Neuronal stem cell (in vitro differentiated cells): ENCODE results near the gene ORAI3.
A peak's percentile ranks its signal among the peaks of the same experiment; 100 is the strongest.

Source experiments
- DNase-seq: peaks from one replicate; pipeline ENCODE4 v3.0.0-alpha.2; 2013; ENCODE audit warnings: low spot score
- H2AFZ ChIP-seq: one replicate; pipeline ENCODE4 v1.6.1; 2013; ENCODE audit warnings: mild to moderate bottlenecking, low read length, inconsistent platforms
- H2AK5ac ChIP-seq: 2 replicates; pipeline ENCODE4 v1.6.1; 2013; ENCODE audit warnings: low read depth, mild to moderate bottlenecking, inconsistent platforms, low read length, moderate library complexity, mixed read lengths
- H2BK120ac ChIP-seq: 2 replicates; pipeline ENCODE4 v1.6.1; 2013; ENCODE audit warnings: low read depth, mild to moderate bottlenecking, inconsistent platforms, low read length, moderate library complexity, mixed read lengths
- H2BK12ac ChIP-seq: one replicate; pipeline ENCODE4 v1.6.1; 2013; ENCODE audit warnings: low read length, inconsistent platforms
- H2BK15ac ChIP-seq: 2 replicates; pipeline ENCODE4 v1.6.1; 2013; ENCODE audit warnings: mild to moderate bottlenecking, low read length, inconsistent platforms, mixed read lengths
- H2BK5ac ChIP-seq: one replicate; pipeline ENCODE4 v1.6.1; 2013; ENCODE audit warnings: inconsistent platforms, mild to moderate bottlenecking, low read length, moderate library complexity
- H3K14ac ChIP-seq: one replicate; pipeline ENCODE4 v1.6.1; 2013; ENCODE audit warnings: low read length, inconsistent platforms
- H3K18ac ChIP-seq: 2 replicates; pipeline ENCODE4 v1.6.1; 2013; ENCODE audit warnings: low read length, inconsistent platforms
- H3K23ac ChIP-seq: 2 replicates; pipeline ENCODE4 v1.6.1; 2013; ENCODE audit warnings: low read depth, mild to moderate bottlenecking, mixed read lengths, low read length, inconsistent platforms; ENCODE audit not compliant: poor library complexity
- H3K27ac ChIP-seq: replicated peaks from 3 replicates; pipeline ENCODE4 v1.5.1; 2013; ENCODE audit warnings: low read length, inconsistent platforms
- H3K27me3 ChIP-seq, 3 experiments: 2 replicates each; pipeline ENCODE4 v1.6.1; 2013; ENCODE audit warnings: low read length in 3 of 3, mild to moderate bottlenecking in 2 of 3, inconsistent platforms in 1 of 3, low read depth in 1 of 3, mixed read lengths in 1 of 3, moderate library complexity in 1 of 3; ENCODE audit not compliant: control insufficient read depth in 3 of 3, insufficient read depth in 3 of 3
- H3K36me3 ChIP-seq, 2 donors: replicated peaks in 1 of 2; 2 replicates each; pipeline ENCODE4 v1.6.1; 2013; ENCODE audit warnings: low read length in 2 of 2; ENCODE audit not compliant: control insufficient read depth in 2 of 2, insufficient read depth in 2 of 2
- H3K4ac ChIP-seq: 2 replicates; pipeline ENCODE4 v1.6.1; 2013; ENCODE audit warnings: inconsistent platforms, mild to moderate bottlenecking, low read length, moderate library complexity
- H3K4me1 ChIP-seq, 2 donors: 1 replicate in 1 of 2; 2 replicates in 1 of 2; pipeline ENCODE4 v1.6.1; 2013; ENCODE audit warnings: low read length in 2 of 2, low read depth in 1 of 2; ENCODE audit not compliant: control insufficient read depth in 2 of 2, insufficient read depth in 1 of 2
- H3K4me2 ChIP-seq: one replicate; pipeline ENCODE4 v1.6.1; 2013; ENCODE audit warnings: mild to moderate bottlenecking, low read length, inconsistent platforms; ENCODE audit not compliant: insufficient read depth, poor library complexity, severe bottlenecking
- H3K4me3 ChIP-seq, 2 donors: 2 replicates each; pipeline ENCODE4 v1.5.1; 2013; ENCODE audit warnings: low read length in 2 of 2, mild to moderate bottlenecking in 2 of 2, inconsistent platforms in 1 of 2, moderate library complexity in 1 of 2
- H3K79me1 ChIP-seq: one replicate; pipeline ENCODE4 v1.6.1; 2013; ENCODE audit warnings: low read depth, mild to moderate bottlenecking, inconsistent platforms, low read length, moderate library complexity
- H3K9ac ChIP-seq: one replicate; pipeline ENCODE4 v1.6.1; 2013; ENCODE audit warnings: mild to moderate bottlenecking, low read depth, low read length, inconsistent platforms; ENCODE audit not compliant: poor library complexity
- H3K9me3 ChIP-seq, 2 donors: replicated peaks in 1 of 2; 2 replicates each; pipeline versions ENCODE3 to v1.6.1; 2013; ENCODE audit warnings: low read length in 2 of 2, mild to moderate bottlenecking in 2 of 2, inconsistent platforms in 1 of 2, low read depth in 1 of 2, mixed read lengths in 1 of 2, moderate library complexity in 1 of 2; ENCODE audit not compliant: control insufficient read depth in 2 of 2, insufficient read depth in 1 of 2
- H4K8ac ChIP-seq: one replicate; pipeline ENCODE4 v1.6.1; 2013; ENCODE audit warnings: low read depth, mild to moderate bottlenecking, inconsistent platforms, low read length, moderate library complexity
- H4K91ac ChIP-seq: one replicate; pipeline ENCODE4 v1.6.1; 2013; ENCODE audit warnings: low read length, low read depth, mild to moderate bottlenecking, inconsistent platforms; ENCODE audit not compliant: poor library complexity
- WGBS, 2 donors: extraction: QIAGEN DNeasy Blood & Tissue Kit; methylation state at CpG; one replicate each; pipeline ENCODE4 v1.1.7; 2013; ENCODE audit warnings: missing lambda C conversion rate in 2 of 2, mixed read lengths in 1 of 2; ENCODE audit not compliant: insufficient read length in 2 of 2, insufficient replicate concordance in 1 of 2; ENCODE audit errors: extremely low coverage in 2 of 2; 5-methylcytosine and 5-hydroxymethylcytosine counted together

Gene ORAI3

DNA sequence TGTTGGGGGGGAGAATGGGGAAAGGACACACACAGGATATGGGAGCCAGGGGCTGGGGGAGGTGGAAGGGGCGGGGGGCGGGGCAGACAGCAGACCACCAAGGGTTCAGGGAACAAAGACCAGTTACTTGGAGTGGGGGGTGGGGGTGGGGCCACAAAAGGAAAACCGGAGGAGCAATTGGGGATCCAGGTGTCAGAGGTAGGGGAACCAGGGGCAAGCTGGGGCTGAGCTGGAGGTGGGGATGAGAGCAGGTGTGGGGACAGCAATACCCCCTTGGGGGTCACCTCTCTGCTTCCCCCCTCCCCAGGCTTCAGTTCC, 1.4 kb upstream of the ORAI3 start:
- Histone ChIP-seq H2BK15ac (peak overlapping the region; percentile 100), H3K4me3 (peak overlapping the region; percentile 70 to 80), H3K23ac (no peak overlapping the region), H4K91ac (no peak overlapping the region), H2BK5ac (peak overlapping the region; percentile 99), H3K14ac (no peak overlapping the region), H4K8ac (no peak overlapping the region), H2BK120ac (peak overlapping the region; percentile 76), H3K27ac (peak overlapping the region; percentile 92), H3K4me1 (peaks cover 19 to 20% of the 10 kb centered on the region in 2 donors), H3K9me3 (no peaks in the 10 kb centered on the region), H3K36me3 (peaks cover 25 to 40% of the 10 kb centered on the region in 2 donors), H2AFZ (peak overlapping the region; percentile 90), H2BK12ac (no peak overlapping the region), H3K4ac (peak overlapping the region; percentile 37), H3K4me2 (peak overlapping the region; percentile 84), H3K9ac (peak overlapping the region; percentile 63), H3K27me3 (no peaks in the 10 kb centered on the region), H3K18ac (peak overlapping the region; percentile 96), H3K79me1 (peaks cover 14% of the 10 kb centered on the region), H2AK5ac (peak overlapping the region; percentile 99)
- no CpG with 5 or more reads among the region's 3 CpGs for WGBS, 2 donors
- DNase-seq: no peak

DNA sequence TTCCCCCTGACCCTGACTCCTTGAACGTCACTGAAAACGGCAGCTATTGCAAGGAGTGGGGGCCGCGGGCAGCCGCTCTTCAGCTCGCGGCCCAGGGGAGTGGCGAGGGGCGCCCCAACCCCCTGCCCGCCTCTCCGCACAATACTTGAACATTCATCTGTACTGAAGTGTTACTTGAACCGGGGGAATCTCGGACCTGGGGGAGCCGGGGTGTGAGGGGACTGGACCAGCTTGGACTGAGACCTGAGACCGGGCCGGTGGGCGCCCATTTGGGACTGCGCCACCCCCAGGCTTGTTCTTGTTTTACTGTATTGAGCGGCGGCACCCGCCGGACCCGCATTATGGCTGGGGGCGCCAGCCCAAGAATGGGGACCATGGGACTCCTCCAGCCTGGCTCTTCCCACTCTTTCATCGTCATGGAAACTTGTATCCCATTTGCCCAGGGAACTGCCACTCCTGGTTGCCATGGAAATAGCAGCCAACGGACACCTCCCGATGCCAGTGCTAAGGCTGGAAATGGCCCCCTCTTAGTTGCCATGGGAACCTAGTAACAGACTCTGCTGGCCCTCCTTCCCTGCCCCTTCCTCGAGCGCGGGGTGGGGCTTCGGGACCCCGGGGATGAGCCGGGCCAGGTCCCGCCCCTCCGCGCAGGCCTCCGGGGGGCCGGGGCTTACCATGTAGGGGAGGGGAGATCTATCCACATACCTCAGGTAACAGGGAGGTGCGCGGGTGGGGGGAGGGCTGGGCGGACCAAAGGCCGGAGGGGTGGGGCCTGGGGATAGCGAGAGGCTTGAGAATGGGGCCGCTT, 805 bp upstream of the ORAI3 start:
- Histone ChIP-seq H3K36me3 (peaks cover 20 to 35% of the 10 kb centered on the region in 2 donors), H3K18ac (peak overlapping the region; percentile 96), H3K14ac (no peak overlapping the region), H2BK120ac (peak overlapping the region; percentile 76), H3K79me1 (peaks cover 14% of the 10 kb centered on the region), H3K4me2 (peak overlapping the region; percentile 99), H3K9ac (peak overlapping the region; percentile 70), H4K91ac (no peak overlapping the region), H3K23ac (no peak overlapping the region), H3K9me3 (no peaks in the 10 kb centered on the region), H3K4me1 (peaks cover 19 to 20% of the 10 kb centered on the region in 2 donors), H3K4ac (peak overlapping the region; percentile 37), H3K27ac (peak overlapping the region; percentile 98), H3K4me3 (peak overlapping the region; percentile 80 to 96), H2BK5ac (peak overlapping the region; percentile 99), H2BK12ac (no peak overlapping the region), H2AFZ (peak overlapping the region; percentile 90), H4K8ac (no peak overlapping the region), H2BK15ac (no peak overlapping the region), H2AK5ac (peak overlapping the region; percentile 98), H3K27me3 (no peaks in the 10 kb centered on the region)
- DNase-seq: peak; percentile 100
- no CpG with 5 or more reads among the region's 44 CpGs for WGBS, 2 donors

DNA sequence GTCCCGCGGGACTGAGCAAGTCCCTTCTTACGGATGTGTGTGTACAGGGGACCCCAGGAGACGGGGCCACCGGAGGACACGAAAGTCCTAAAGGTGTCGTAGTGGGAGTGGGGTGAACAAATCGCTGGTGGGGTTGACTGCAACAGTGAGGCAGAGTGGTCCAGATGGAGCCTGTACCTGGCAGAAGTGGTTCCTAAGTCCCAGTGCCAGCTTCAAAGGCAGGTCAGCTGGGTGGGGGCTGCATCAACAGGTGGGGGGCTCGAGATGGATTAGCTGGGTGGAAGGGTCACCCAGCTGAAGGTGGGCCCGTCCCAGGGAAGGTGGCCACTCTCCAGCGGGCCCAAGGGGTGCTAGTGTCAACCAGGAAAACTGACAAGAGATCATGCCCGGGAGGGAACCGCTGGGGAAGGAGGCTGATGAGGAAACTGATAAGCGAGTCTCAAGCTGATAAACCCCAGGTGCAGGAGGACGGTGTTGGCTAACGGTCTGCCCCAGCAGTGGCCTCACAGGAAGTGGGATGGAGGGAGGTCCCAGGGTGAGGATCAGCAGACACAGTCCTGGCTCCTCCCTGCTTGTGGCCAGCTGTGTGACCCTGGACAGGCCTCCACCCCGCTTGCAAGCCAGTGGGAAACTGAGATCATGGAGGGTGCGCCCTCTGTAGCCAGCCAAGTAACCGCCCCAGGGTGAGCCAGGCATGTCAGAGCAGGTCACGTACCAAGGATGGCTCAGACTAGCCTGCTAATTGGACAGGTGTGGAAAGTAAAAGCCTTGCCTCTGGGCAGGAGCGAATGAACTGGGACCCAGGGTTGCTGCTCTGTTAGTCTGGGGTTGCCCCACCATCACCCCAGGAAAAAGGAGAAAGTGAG, 1.0 kb downstream of the ORAI3 start:
- Histone ChIP-seq H2BK15ac (peak overlapping the region; percentile 55), H3K4me1 (peaks cover 24 to 26% of the 10 kb centered on the region in 2 donors), H3K4ac (peak overlapping the region; percentile 58), H4K91ac (no peak overlapping the region), H3K4me3 (peak overlapping the region; percentile 80 to 96), H3K79me1 (peaks cover 14% of the 10 kb centered on the region), H2AK5ac (peak overlapping the region; percentile 97), H3K18ac (peak overlapping the region; percentile 99), H3K9ac (peak overlapping the region; percentile 99), H2BK12ac (peak overlapping the region; percentile 69), H3K14ac (peak overlapping the region; percentile 90), H3K23ac (peak overlapping the region; percentile 92), H3K36me3 (peaks cover 11 to 19% of the 10 kb centered on the region in 2 donors), H4K8ac (no peak overlapping the region), H2BK5ac (peak overlapping the region; percentile 99), H3K4me2 (peak overlapping the region; percentile 99), H2AFZ (no peak overlapping the region), H3K9me3 (no peaks in the 10 kb centered on the region), H2BK120ac (no peak overlapping the region), H3K27me3 (no peaks in the 10 kb centered on the region), H3K27ac (peak overlapping the region; percentile 52)
- DNase-seq: no peak
- no CpG with 5 or more reads among the region's 21 CpGs for WGBS, 2 donors
